ENCODE results near the gene TSPAN9.

TSPAN9 gene

DNA sequence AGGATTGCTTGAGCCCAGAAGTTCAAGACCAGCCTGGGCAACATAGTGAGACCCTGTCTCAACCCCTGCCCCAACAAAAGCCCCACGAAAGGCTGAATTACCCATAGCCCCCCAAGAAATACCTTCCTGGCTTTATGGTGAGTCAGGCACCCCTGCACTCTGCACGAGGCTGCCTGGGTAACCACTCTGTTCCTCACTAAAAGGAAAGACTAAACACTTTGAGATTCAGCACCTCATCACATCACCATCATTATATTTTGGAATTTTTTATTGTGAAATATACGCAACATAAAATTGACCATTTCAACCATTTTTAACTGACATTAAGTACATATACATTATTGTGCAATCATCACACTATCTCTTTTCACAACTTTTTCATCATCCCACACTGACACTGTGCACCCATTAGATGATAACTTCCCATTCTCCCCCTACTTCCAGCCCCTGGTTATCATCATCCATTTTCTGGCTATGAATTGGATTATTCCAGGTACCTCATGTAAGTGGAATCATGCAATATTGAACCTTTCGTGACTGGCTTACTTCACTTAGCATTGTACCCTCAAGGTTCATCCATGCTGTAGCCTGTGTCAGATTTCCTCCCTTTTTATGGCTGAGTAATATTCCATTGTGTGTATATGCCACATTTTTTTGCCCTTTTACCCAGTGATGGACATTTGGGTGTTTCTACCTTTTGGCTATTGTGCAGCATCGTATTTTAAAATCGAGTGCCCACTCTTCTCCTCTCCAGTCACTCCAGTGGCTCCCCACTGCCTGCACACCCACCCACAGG is 51.5 kb downstream of the TSPAN9 start:
- no peak for DNase-seq

DNA sequence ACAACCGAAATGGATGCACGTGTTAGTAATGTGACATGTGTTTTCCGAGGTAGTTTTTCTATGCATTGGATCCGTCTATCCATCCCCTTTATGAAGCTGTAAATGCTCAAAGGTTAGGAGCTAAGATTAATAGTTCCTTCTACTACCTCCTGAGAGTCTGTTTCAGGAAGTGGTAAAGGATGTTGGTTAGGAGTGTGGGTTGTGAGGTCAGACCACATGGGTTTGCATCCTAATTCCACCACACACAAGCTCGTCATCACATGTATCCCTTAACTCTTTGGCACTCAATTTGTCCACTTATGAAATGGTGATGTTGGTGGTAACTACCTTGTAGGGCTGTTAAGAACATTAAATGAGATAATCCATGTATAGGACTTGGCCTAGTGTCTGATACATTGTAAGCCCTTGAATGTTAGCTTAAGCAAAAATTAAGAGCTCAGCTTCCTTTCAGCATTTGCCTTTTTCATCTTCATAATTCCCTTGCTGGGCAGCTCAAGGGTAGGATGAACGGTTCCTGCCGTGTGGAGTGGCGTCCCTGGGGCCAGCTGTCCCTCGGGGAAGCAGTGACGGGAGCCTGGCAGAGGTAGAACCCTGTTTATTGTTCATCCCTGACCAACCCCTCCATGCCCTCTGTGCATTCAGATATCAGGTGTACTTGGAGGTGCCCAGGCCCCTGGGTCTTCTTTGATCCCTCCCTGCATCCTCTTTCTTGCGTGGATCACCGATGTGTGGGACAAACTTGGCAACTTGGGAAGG is 52.3 kb downstream of the TSPAN9 start:
- peak in 1 of 6 experiments; percentile 4 for DNase-seq

DNA sequence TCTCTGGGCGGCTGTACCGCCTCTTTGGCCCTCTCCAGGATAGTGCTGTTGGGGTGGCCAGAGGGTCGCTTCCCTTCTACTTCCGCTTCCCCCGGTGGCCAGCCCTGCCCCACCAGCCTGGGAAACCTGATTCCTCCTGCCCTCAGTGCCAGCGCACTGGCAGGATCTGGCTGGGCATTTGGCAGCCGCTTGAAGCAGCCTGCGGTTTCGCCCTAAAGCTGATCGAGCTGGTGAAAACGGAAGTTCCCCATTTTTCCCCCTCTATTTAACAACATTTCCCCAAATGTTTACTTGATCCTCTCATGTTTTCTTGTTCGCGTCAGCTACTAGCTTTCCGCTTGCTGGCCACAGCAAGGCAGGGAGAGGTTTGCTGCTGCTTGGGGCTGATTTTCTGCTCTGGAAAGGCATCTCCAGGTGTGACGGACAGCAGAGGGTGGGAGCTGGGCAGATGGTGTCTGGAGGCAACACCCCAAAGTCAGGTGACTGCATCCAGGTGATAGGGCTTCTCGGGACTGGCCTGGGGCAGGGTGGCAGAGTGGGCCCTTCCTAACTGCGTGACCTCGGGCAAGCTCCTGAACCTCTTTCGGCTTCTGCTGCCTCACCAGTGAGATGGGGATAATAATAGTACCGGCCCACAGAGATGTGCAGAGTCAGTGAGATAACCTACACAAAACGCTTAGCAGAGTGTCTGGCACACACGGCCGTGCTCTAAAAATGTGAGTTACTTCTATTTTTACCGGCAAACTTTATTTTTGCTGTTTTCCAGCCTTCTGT is 53.1 kb downstream of the TSPAN9 start:
- DNase-seq = no peak

DNA sequence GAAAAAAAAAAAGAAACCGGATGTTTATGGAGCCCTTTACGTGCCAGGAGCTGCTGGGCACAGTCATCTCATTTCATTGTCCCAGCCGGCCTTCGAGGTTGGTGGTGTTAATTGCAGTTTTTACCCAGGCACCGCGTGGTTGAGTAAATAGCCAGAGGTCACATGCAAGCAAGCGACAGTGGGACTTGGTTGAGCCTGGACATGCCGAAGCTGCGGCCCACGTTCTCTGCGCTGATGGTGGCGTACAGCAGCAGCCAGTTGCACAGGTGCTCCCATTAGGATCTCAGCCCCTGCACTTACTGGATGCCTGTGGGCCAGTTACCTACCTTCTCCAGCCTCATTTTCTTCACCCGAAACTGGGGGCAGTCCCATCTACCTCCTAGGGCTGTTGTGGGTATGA is 54.0 kb downstream of the TSPAN9 start:
- DNase-seq = no peak

GRCh38 chr12:3132636-3133404 is 55.6 kb downstream of the TSPAN9 start:
- DNase-seq = no peak

GRCh38 chr12:3133405-3133783 is 56.2 kb downstream of the TSPAN9 start:
- no peak for DNase-seq

- DNase-seq = no peak
Measured at GRCh38 chr12:3134126-3134525, 56.9 kb downstream of the TSPAN9 start.

DNA sequence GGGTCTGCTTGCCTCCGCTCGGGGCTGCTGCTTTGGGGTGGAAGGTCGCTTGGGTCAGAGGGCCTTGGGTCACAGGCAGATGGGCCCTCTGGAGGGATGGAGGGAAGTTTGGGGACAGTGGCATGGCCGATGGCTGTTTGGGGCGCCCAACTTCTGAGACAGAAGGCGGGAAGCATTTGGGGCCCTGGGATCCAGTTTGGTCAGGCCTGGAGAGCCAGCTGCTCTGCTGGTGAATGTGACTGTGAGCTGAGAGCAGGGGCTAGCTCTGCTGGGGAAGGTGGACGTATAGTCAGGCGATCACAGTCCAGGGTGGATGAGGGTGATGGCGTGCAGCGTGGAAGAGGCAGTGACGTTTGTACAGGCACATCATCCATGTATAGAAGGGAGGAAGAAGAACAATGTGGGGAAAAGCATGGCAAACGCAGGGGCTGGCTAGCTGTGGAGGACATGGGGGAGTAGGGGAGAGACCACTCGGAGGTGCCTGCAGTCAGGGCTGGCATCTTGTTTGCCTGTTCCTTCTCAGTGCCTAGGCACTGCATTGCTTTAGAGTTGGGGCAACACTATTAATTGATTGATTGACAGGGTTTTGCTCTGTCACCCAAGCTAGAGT is 57.5 kb downstream of the TSPAN9 start:
- no peak for DNase-seq

DNA sequence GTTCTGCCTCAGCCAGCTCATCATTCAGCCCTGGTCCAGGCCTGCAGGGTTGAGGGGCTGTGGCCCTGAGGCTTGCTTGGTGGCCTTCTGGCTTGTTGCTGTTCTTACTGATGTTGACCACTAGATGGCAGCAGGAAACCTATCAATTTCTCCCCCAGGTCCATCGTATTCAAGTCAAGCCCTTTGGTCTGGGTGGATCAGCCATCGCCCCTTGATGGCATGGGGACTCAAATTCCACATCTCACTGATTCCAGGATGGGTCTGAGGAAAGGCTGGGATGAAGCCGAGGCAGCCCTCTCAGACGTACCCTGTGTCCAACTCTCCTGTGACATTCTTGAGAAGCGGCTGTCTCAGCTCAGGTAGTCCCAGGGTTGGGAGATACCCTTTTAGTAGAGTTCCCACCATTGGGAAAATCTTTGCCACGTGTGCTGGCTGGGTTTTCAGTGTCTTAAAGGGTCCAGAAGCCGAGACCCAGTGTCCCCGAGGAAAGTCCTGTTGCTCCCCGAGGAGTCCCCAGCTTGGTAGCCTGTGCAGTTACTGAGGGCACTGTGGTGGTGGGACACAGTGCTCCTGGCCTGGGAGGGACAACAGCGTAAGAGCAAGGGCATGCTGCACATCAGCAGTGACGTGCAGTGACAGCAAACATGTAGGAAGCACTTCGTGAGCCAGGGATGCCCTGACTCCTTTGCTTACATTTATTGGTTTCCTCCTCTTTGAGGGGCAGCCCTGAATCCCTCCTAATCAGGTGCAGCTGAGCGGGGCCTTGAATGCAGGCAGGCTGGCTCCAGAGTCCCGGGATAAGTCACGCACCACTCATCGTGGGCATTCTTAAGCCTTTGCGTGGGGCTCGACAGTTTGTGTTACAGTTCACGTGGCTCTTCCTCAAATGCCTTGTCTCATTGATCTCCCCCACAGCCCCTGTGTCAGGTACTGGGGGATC is 58.6 kb downstream of the TSPAN9 start:
- peak in 4 of 6 experiments; percentile 13 to 62 (median 31) for DNase-seq

GRCh38 chr12:3136641-3137267 is 59.6 kb downstream of the TSPAN9 start:
- no peak for DNase-seq

DNA sequence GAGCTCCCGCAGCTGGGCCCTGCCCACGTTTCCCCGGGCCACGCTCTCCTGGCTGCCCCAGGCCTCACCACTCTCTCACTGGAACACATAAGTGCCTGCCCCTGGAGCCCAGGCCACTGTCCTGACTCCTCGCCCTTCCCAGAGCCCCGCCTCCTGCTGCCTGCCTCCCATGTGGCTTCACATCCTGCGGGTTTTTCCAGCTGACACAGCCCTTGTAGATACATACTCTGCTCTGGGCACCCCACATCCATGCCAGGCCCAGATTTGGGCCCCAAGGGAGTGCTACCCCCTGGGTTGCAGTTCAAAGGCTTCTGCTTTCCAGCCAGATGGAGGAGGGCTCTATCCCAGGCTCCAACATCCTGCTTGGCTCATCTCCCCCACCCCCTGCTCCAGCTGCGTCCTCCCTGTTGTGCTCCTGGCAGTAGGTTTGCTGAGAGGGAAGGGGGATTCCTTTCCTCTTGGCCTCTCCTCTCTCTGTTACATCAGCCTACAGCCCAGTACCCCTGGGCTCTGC is 60.1 kb downstream of the TSPAN9 start:
- DNase-seq = no peak

- no peak for DNase-seq
Measured at GRCh38 chr12:3137814-3138445, 60.8 kb downstream of the TSPAN9 start.

DNA sequence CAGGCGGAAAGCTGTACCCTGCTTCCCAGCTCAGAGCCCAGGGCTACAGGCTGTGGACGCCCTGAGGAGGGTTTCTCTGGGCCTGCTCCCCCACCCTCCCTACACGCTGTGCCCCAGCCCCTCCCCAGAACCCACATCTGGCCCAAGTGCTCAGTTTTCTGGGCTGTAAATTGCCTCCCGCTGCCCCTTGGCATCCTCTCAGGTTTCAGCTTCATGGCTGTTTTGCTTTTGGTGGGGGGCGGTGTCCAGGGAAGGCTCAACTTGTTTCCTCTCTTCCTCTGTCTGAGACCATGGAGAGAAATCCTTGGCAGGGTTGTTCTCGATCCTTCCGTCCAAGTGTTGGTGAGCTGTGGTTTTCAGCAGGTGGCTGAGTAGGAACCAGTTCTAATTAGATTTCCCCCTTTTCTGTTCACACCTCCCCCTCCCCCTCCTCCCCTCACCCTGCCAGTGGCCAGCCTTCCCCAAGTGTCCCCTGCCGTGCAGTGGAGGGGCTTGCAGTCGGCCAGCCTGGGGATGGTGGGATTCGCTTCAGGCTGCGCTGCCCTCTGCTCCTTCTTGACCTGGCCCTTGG is 61.8 kb downstream of the TSPAN9 start:
- DNase-seq = no peak

GRCh38 chr12:3139760-3140159 is 62.6 kb downstream of the TSPAN9 start:
- DNase-seq = no peak

DNA sequence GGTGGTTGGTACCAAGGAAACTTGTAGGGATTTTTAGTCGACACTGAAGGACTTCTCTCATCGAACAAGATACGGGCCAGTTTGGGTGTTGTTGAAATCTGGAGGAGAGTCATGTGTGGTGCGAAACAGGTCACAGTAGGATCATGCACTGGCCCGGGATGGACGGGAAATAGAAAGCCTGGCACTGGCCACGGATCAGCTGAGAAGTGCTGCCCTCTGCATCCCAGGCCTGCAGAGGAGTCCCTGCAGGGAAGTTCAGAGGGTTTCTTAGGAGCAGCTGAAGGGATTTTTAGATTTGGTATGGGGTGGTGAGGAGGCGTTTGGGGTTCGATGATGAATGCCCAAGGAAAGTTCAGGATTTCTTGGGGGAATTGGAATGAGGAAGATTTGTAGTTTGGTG is 63.1 kb downstream of the TSPAN9 start:
- DNase-seq = no peak

GRCh38 chr12:3141339-3142321 is 64.5 kb downstream of the TSPAN9 start:
- no peak for DNase-seq

- no peak for DNase-seq
Measured at GRCh38 chr12:3142386-3142785, 65.2 kb downstream of the TSPAN9 start.

DNA sequence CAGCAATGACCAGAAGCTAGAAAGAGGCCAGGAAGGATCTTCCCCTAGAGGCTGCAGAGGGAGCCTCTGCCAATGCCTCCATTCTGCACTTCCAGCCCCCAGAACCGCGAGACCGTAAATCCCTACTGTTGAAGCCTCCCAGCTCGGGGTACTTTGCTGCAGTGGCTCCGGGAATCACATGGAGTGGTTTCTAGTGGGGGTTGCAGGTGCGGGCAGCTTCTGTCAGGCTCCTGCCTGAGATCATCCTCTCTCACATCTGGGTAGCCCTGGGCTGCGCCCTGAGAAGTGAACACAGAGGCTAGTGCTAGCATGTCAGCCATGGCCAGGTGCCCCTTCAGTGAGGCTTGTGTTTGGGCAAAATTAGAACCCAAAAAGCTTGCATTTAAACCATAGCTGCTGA is 67.3 kb downstream of the TSPAN9 start:
- no peak for DNase-seq
